HuH-7 (cell line): ENCODE measurements around the gene HIVEP2.

Experiments
- DNase-seq: peaks from one replicate; pipeline ENCODE4 v3.0.0; 2011; ENCODE audit warnings: low spot score

Gene HIVEP2

DNA sequence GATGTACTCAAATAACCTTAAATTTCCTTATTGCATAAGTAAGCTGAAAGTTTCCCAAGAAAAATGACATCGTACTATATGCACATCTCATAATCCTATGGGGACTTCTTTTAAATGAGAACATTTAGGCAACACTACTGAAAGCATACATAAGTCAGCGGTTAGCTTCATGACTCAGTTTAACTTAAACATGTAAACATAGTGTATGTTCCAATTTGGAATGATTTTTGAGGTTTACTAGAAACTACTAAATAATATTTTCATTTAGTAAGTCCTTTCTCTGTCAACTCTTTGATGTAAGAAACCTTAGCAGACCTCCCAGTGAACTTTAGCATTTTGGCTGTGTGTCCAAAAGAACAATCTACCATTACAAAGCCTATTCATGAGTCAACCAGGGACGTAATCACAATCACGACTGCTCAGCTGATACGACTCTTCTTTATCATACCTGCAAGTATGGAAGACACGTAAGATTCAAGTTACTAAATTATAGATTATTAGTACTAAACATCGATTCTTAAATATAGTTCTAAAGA lies 19.3 kb downstream of the HIVEP2 start:
- no peak for DNase-seq

GRCh38 chr6:142918339-142919042 lies 26.5 kb downstream of the HIVEP2 start:
- no peak for DNase-seq

GRCh38 chr6:142916881-142917280 lies 28.1 kb downstream of the HIVEP2 start:
- no peak for DNase-seq

DNA sequence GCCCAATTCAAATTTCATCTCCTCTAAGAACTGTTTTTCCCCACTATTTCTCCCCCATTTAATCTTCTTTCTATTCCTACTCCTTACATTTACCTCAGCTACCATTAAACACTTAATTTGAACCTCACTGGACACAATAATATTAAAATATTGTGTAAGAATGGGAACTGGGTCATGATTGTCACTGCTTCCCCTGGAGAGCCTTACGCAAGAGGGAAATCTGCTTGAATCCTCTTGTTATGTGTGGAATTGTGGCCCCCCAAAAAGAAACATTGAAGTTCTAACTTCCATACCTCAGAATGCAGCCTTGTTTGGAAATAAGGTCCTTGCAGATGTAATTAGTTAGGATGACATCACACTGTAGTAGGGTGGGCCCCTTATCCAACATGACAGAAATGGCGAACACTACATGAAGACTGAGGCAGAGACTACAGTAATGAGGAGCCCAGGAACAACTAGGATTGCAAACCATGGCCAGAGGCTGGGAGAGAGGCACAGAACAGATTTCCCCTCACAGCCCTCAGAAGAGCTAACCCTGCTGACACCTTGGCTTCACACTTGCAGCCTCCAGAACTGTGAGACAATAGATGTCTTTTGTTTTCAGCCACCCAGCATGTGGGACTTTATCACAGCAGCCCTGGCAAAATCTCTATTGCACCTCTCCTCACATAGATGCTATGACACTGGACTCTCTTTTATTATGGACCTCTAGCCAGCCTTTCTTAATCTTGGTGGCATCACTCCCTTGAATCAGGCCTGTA lies 29.9 kb downstream of the HIVEP2 start:
- DNase-seq, result no peak

- no peak for DNase-seq
These were observed 30.6 kb downstream of the HIVEP2 start for GRCh38 chr6:142914369-142914768.

DNA sequence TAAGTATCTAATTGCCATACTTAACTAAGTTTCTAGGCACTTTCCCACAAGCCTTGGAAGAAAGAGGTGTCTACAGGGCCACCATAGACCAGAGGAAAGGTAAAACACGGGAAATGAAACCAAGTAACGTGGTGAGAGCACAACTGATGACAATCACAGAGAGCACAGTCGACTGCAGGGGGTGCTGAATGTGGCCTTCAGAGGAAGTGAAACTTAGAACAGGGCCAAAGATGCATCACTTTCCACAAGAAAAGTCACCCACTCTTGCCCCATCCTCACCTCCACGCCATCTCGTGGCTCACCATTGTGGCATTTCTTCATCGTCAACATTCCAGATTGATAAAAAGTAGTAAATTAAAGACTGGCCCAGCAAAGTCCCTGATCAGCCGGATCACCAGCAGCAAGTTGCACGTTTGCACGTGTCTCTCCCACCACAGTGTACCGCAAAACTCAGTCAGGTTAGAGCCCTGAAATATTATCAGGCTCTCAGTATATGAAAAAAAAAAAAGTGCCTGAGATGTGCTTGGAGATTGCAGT lies 31.4 kb downstream of the HIVEP2 start:
- DNase-seq, result no peak

DNA sequence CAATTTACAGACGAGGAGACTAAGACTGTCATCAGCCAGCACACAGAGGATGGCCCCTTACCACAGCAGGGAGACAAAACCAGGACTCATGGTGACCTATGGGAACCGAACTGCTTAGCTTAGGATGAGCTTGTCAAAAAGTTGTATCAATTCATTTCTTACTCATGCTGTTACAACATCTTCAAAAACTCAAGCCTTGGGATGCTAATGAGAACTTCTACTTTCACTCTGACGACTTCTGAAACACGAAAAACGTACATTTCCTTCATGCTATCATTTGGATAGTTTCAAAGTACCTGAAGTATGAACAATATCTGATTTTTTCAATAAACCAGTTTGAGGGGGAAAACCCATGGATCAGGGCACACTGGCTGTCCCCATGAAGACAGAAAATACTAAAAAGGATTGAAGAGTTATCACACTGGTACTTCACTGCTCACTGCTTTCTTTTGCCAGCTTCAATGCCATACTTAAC lies 31.9 kb downstream of the HIVEP2 start:
- DNase-seq, result no peak

- no peak for DNase-seq
These were observed 32.9 kb downstream of the HIVEP2 start for GRCh38 chr6:142912125-142912524.

GRCh38 chr6:142911430-142911829 lies 33.5 kb downstream of the HIVEP2 start:
- no peak for DNase-seq

GRCh38 chr6:142909686-142910085 lies 35.3 kb downstream of the HIVEP2 start:
- no peak for DNase-seq

GRCh38 chr6:142908235-142908634 lies 36.7 kb downstream of the HIVEP2 start:
- no peak for DNase-seq

DNA sequence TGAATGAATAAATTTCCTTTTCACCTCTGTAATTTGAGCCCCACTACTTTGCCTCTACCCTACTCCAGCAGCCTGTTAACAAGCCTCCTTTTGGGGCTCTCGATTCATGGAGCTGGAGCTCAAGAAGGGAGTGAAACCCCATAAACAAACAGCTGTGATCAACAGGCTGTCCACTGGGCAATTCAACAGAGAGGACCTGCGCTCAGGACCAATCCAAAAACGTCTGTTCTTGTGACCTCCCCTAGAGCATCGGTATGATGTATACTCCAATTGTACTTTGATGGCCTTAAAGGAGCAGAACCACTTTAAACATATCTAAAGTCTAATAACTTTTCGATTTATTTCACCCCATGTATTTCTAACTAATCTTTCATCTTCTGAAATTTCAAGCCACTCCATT lies 37.4 kb downstream of the HIVEP2 start:
- DNase-seq, result no peak

- no peak for DNase-seq
These were observed 38.0 kb downstream of the HIVEP2 start for GRCh38 chr6:142906945-142907470.

GRCh38 chr6:142903812-142904211 lies 41.2 kb downstream of the HIVEP2 start:
- DNase-seq, result no peak

GRCh38 chr6:142902636-142903053 lies 42.3 kb downstream of the HIVEP2 start:
- DNase-seq, result peak; percentile 21

DNA sequence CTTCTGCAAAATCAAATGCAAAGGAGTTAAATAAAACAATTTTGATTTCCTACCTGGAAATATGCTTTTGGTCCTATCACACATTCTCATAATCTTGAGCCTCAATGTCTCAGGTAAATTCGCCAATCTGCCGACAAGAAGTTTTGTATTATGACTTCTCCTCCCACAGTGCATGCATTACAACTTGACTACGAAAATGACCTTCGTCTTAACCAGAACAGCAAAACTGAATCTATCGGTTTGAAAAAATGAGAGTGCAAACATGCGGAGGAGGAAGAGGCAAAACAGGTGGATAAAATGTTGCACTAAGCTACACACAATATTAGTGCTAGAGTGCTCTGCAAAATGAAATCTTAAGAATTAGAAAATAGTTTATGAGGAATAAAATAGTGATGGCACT lies 43.4 kb downstream of the HIVEP2 start:
- DNase-seq, result no peak

DNA sequence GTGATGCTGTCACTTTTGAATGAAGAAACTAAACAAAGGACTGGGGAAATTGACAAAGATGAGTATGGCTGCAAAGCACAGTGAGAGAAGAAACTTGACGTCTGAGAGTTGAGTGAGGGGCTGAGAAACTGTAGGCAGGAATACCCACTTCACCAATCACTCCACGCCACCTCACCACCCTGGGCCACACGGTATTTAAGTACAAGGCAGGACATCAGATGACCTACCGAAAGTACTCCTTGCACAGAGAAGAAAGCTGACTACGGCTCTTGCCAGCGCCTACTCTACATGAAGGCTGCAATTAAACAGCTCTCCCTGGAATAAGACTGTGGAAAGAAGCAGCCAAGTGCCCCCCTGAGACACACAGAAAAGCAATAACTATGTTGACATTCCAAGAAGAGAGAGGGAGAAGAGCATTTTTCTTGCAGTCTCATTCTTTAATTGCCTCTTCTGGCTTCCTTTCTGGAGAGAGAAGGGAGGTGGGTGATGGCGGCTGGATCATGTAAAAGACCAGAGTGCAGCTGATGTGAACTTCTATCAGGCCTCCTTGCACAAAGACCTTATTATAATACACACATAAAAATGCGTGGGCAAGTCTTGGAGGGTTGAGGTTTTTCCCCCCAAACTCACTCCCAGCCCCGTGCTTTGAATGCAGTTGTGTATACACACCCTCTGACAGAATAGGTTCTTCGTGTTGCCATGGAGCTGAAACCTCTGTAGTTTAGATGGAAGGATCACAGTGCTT lies 44.6 kb downstream of the HIVEP2 start:
- DNase-seq, result no peak

GRCh38 chr6:142898927-142899895 lies 45.8 kb downstream of the HIVEP2 start:
- DNase-seq, result no peak

GRCh38 chr6:142897659-142898058 lies 47.3 kb downstream of the HIVEP2 start:
- no peak for DNase-seq

DNA sequence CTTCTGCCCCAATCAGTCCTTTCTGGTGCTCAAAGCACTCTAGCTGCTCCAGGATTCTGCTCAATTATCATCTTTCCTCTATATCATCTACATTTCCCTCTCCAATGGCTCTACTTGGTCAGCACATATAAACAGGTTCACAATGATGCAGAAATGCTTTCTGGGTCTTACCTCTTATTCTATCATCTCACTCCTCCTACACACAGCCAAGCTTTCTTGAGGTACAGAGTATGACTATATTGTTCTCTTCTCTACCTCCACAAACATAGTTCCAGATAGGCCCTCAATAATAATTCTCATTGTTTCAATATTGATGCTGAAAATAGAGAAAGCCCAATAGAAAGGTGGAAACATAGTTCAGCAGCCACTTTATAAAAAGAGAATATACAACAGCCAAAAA lies 48.2 kb downstream of the HIVEP2 start:
- DNase-seq, result no peak

GRCh38 chr6:142893088-142893487 lies 51.9 kb downstream of the HIVEP2 start:
- DNase-seq, result no peak
